Coronary artery (tissue), 2 donors: ENCODE results near the gene DDX49.

Experiments
- DNase-seq: peaks from one replicate; pipeline ENCODE4 v3.0.0-alpha.2; 2017; ENCODE audit warnings: low spot score
- H3K27ac ChIP-seq, 2 donors: fragments of 200-600 bp; sonication (generic); one replicate each; pipeline ENCODE4 v1.5.1; 2016 to 2019
- H3K4me3 ChIP-seq: fragments of 200-600 bp; sonication (generic); 2 replicates; pipeline ENCODE4 v1.5.1; 2016; ENCODE audit warnings: mild to moderate bottlenecking, moderate library complexity
- CTCF ChIP-seq: fragments of 200-600 bp; sonication (generic); IDR thresholded peaks from one replicate; pipeline ENCODE4 v1.5.1; 2019; ENCODE audit warnings: antibody characterized with exemption

The DDX49 gene

GRCh38 chr19:18975011-18975410 lies 55.5 kb downstream of the DDX49 start:
- no peak for TF ChIP-seq CTCF
- H3K4me3 ChIP-seq = no peak overlapping the region
- H3K27ac ChIP-seq = no peak overlapping the region
- no peak for DNase-seq

GRCh38 chr19:18975869-18976268 lies 56.4 kb downstream of the DDX49 start:
- Histone ChIP-seq H3K27ac (no peak overlapping the region), H3K4me3 (no peak overlapping the region)
- DNase-seq = no peak
- no peak for TF ChIP-seq CTCF
